Gastrocnemius medialis (tissue), 4 donors: ENCODE results near the gene CCM2L. TPM values are rescaled to one million over a fixed set of nuclear protein-coding genes. Genes with fewer than 3 reads are reported as not detected.

ENCODE experiments used
- ATAC-seq, 2 donors: fragments of 150-250 bp; one replicate each; pipeline ENCODE4 v1.9.1; 2016
- DNase-seq, 2 donors: peaks; one replicate each; pipeline ENCODE4 v3.0.0-alpha.2; 2019
- H3K27ac ChIP-seq, 4 donors: fragments of 200-600 bp; sonication (generic); 1 replicate in 1 of 4; 2 replicates in 3 of 4; pipeline ENCODE4 v1.5.1; 2016 to 2018; ENCODE audit warnings: mild to moderate bottlenecking in 2 of 4, moderate library complexity in 1 of 4
- H3K27me3 ChIP-seq, 3 donors: fragments of 200-600 bp; sonication (generic) in 2 of 3; 1 replicate in 1 of 3; 2 replicates in 2 of 3; pipeline versions ENCODE4 v1.5.1 to v1.6.0; 2016 to 2019; ENCODE audit warnings: mild to moderate bottlenecking in 1 of 3, moderate library complexity in 1 of 3
- H3K36me3 ChIP-seq, 2 donors: fragments of 200-600 bp; sonication (generic) in 1 of 2; one replicate each; pipeline ENCODE4 v1.5.1; 2017 to 2018
- H3K4me1 ChIP-seq, 2 donors: fragments of 200-600 bp; sonication (generic) in 1 of 2; one replicate each; pipeline ENCODE4 v1.5.1; 2016 to 2017; ENCODE audit warnings: mild to moderate bottlenecking in 2 of 2
- H3K4me3 ChIP-seq, 4 donors: fragments of 200-600 bp; sonication (generic) in 3 of 4; 1 replicate in 1 of 4; 2 replicates in 3 of 4; pipeline ENCODE4 v1.5.1; 2016 to 2019; ENCODE audit warnings: mild to moderate bottlenecking in 2 of 4
- H3K9me3 ChIP-seq, 3 donors: fragments of 200-600 bp; sonication (generic) in 2 of 3; 1 replicate in 1 of 3; 2 replicates in 2 of 3; pipeline ENCODE4 v1.5.1; 2016 to 2019
- CTCF ChIP-seq, 5 experiments: fragments of 450-650 bp in 3 of 5; fragments of 200-600 bp in 2 of 5; sonication (generic) in 2 of 5; IDR thresholded peaks in 4 of 5; conservative IDR thresholded peaks in 1 of 5; 1 replicate in 4 of 5; 2 replicates in 1 of 5; pipeline ENCODE4 v1.5.1; 2016 to 2019; ENCODE audit warnings: antibody characterized with exemption in 5 of 5, mild to moderate bottlenecking in 3 of 5, moderate library complexity in 3 of 5
- POLR2A ChIP-seq, 2 donors: fragments of 450-650 bp; IDR thresholded peaks; one replicate each; pipeline ENCODE4 v1.6.1; 2017; ENCODE audit warnings: antibody characterized with exemption in 2 of 2, mild to moderate bottlenecking in 2 of 2, moderate library complexity in 2 of 2
- in situ Hi-C, 4 donors: fragments of 200-750 bp; cut with MboI; loops; one replicate each; pipeline versions ENCODE4 v1.15.0 to v1.8.0; 2017; ENCODE audit warnings: low sequenced_read_pairs in 4 of 4
- intact Hi-C: fragments of 100-400 bp; cut with DNase I; formaldehyde crosslinking; loops from one replicate; pipeline ENCODE4 v1.15.1; 2023; ENCODE audit warnings: low total_unique reads
- total RNA-seq, 4 donors: library from RNA; depleted of rRNA; stranded (reverse); fragments of >200 nt; gene quantifications; one replicate each; pipeline versions ENCODE4 v1.1.0 to v1.2.3, GENCODE V29; 2016

CCM2L gene
- total RNA-seq, 4 donors from 2014 or later: 2.2 to 5.8 (median 3.2) TPM

GRCh38 chr20:32010666-32011065 lies 428 bp downstream of the CCM2L start:
- peak overlapping the region; percentile 18 to 51 (median 24) for H3K4me3 ChIP-seq
- H3K9me3 ChIP-seq: no peaks in the 10 kb centered on the region
- peaks cover 2 to 13% (median 3%) of the 10 kb centered on the region in 3 donors for H3K27me3 ChIP-seq
- TF ChIP-seq CTCF (IDR thresholded peaks at IDR 0.05 in 4 of 5, conservative IDR thresholded peaks at IDR 0.05 in 1 of 5): no peak
- TF ChIP-seq POLR2A (IDR thresholded peaks at IDR 0.05): no peak
- in situ Hi-C loops (no loop called here), intact Hi-C loops (no loop called here)
- ATAC-seq (no peak), DNase-seq (no peak)
- peaks cover 0 to 2% of the 10 kb centered on the region in 2 donors for H3K4me1 ChIP-seq
- no peaks in the 10 kb centered on the region for H3K36me3 ChIP-seq
- peak overlapping the region; percentile 3 to 59 (median 52) for H3K27ac ChIP-seq

GRCh38 chr20:32012159-32012688 lies 2.0 kb downstream of the CCM2L start:
- in situ Hi-C loops: no loop called here
- no peak for TF ChIP-seq CTCF (IDR thresholded peaks at IDR 0.05 in 4 of 5, conservative IDR thresholded peaks at IDR 0.05 in 1 of 5)
- TF ChIP-seq POLR2A (IDR thresholded peaks at IDR 0.05): no peak
- Histone ChIP-seq H3K27me3 (peaks cover 11 to 18% (median 12%) of the 10 kb centered on the region in 3 donors), H3K9me3 (no peaks in the 10 kb centered on the region), H3K4me3 (peak overlapping the region in 2 of 4 donors; percentile 26 to 51), H3K4me1 (no peaks in the 10 kb centered on the region), H3K27ac (no peak overlapping the region), H3K36me3 (no peaks in the 10 kb centered on the region)
- intact Hi-C loops: no loop called here
- ATAC-seq: no peak
- no peak for DNase-seq

DNA sequence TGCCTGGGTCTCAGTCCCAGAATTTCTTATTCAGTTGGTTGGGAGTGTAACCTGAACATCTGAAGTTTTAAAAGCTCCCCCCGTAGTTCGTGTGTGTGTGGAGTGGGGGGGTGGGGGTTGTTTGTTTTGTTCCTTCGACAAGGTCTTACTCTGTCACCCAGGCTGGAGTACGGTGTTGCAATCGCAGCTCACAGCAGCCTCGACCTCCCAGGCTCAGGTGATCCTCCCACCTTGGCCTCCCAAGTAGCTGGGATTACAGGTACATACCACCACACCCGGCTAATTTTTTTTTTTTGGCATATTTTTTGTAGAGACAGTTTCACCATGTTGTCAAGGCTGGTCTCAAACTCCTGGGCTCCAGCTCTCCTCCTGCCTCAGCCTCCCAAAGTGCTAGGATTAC lies 3.1 kb downstream of the CCM2L start:
- ATAC-seq (no peak), DNase-seq (no peak)
- Histone ChIP-seq H3K36me3 (no peaks in the 10 kb centered on the region), H3K27ac (no peak overlapping the region), H3K4me1 (no peaks in the 10 kb centered on the region), H3K9me3 (no peaks in the 10 kb centered on the region), H3K4me3 (no peak overlapping the region), H3K27me3 (peaks cover 14 to 21% (median 19%) of the 10 kb centered on the region in 3 donors)
- TF ChIP-seq CTCF (IDR thresholded peaks at IDR 0.05 in 4 of 5, conservative IDR thresholded peaks at IDR 0.05 in 1 of 5) (no peak), POLR2A (IDR thresholded peaks at IDR 0.05) (no peak)
- intact Hi-C loops: no loop called here
- in situ Hi-C loops: no loop called here

GRCh38 chr20:32017711-32018251 lies 7.5 kb downstream of the CCM2L start:
- Histone ChIP-seq H3K9me3 (no peaks in the 10 kb centered on the region), H3K4me1 (peaks cover 0 to 4% of the 10 kb centered on the region in 2 donors), H3K4me3 (no peak overlapping the region), H3K36me3 (no peaks in the 10 kb centered on the region), H3K27ac (no peak overlapping the region), H3K27me3 (peaks cover 40 to 58% (median 50%) of the 10 kb centered on the region in 3 donors)
- DNase-seq: no peak
- intact Hi-C loops (no loop called here), in situ Hi-C loops (no loop called here)
- TF ChIP-seq CTCF (IDR thresholded peaks at IDR 0.05 in 4 of 5, conservative IDR thresholded peaks at IDR 0.05 in 1 of 5): no peak
- no peak for TF ChIP-seq POLR2A (IDR thresholded peaks at IDR 0.05)
- no peak for ATAC-seq
